GM23338 (cell line): ENCODE data around the gene FRY. TPM values are rescaled to one million over a fixed set of nuclear protein-coding genes. Genes with fewer than 3 reads are reported as not detected.

Source experiments
- ATAC-seq: fragments of 200-7000 bp; cut with Tn5 transposase; 3 replicates; pipeline ENCODE4 v1.9.1; 2020
- DNase-seq: peaks from one replicate; pipeline ENCODE4 v3.0.0-alpha.2; 2015; ENCODE audit warnings: low spot score
- H2AFZ ChIP-seq: fragments of 200-600 bp; sonication (generic); 2 replicates; pipeline ENCODE4 v1.8.0; 2016; ENCODE audit warnings: antibody characterized with exemption, mild to moderate bottlenecking, moderate library complexity
- H3F3A ChIP-seq: fragments of 200-600 bp; sonication (generic); replicated peaks from 2 replicates; pipeline ENCODE4 v1.8.0; 2017; ENCODE audit warnings: antibody characterized with exemption, mixed run types, low read depth
- H3K27ac ChIP-seq: fragments of 200-600 bp; sonication (generic); 2 replicates; pipeline ENCODE4 v1.6.1; 2016; ENCODE audit warnings: low read depth
- H3K27me3 ChIP-seq: fragments of 200-600 bp; sonication (generic); 2 replicates; pipeline ENCODE4 v1.8.0; 2016; ENCODE audit warnings: mild to moderate bottlenecking, mixed run types, moderate library complexity; ENCODE audit not compliant: insufficient read depth
- H3K36me3 ChIP-seq: fragments of 200-600 bp; sonication (generic); 2 replicates; pipeline ENCODE4 v1.8.0; 2016; ENCODE audit warnings: mild to moderate bottlenecking; ENCODE audit not compliant: insufficient read depth
- H3K4me1 ChIP-seq: fragments of 200-600 bp; sonication (generic); 2 replicates; pipeline ENCODE4 v1.8.0; 2016; ENCODE audit warnings: mild to moderate bottlenecking, moderate library complexity; ENCODE audit not compliant: insufficient read depth
- H3K4me2 ChIP-seq: fragments of 200-600 bp; sonication (generic); 2 replicates; pipeline ENCODE4 v1.7.1; 2017; ENCODE audit warnings: mixed run types
- H3K4me3 ChIP-seq: fragments of 200-600 bp; sonication (generic); 2 replicates; pipeline ENCODE4 v1.6.1; 2016; ENCODE audit warnings: mixed run types
- H3K79me2 ChIP-seq: fragments of 200-600 bp; sonication (generic); replicated peaks from 2 replicates; pipeline ENCODE4 v1.8.0; 2017; ENCODE audit warnings: mild to moderate bottlenecking; ENCODE audit not compliant: insufficient read depth
- H3K9me2 ChIP-seq: fragments of 200-600 bp; sonication (generic); 2 replicates; pipeline ENCODE4 v1.8.0; 2017; ENCODE audit not compliant: insufficient read depth
- H4K20me1 ChIP-seq: fragments of 200-600 bp; sonication (generic); replicated peaks from 2 replicates; pipeline ENCODE4 v1.8.0; 2017; ENCODE audit warnings: mild to moderate bottlenecking; ENCODE audit not compliant: insufficient read depth
- H3K27ac Mint-ChIP-seq: 2 replicates; pipeline ENCODE4 v1.8.0; 2020; ENCODE audit warnings: inconsistent platforms, mild to moderate bottlenecking, moderate library complexity, mixed read lengths
- H3K27me3 Mint-ChIP-seq: 3 replicates; pipeline ENCODE4 v1.8.0; 2022; ENCODE audit warnings: low read depth, mild to moderate bottlenecking, moderate library complexity, mixed read lengths, inconsistent platforms; ENCODE audit not compliant: insufficient read depth, poor library complexity
- H3K36me3 Mint-ChIP-seq: 3 replicates; pipeline ENCODE4 v1.8.0; 2021; ENCODE audit warnings: low read depth, mild to moderate bottlenecking, inconsistent platforms, moderate library complexity, mixed read lengths
- H3K4me1 Mint-ChIP-seq: 3 replicates; pipeline ENCODE4 v1.8.0; 2020; ENCODE audit warnings: mild to moderate bottlenecking, inconsistent platforms, mixed read lengths
- H3K4me3 Mint-ChIP-seq: 3 replicates; pipeline ENCODE4 v1.8.0; 2021; ENCODE audit warnings: moderate library complexity, mild to moderate bottlenecking, inconsistent platforms, mixed read lengths
- H3K9me3 Mint-ChIP-seq: 3 replicates; pipeline ENCODE4 v1.8.0; 2020; ENCODE audit warnings: moderate library complexity, mild to moderate bottlenecking, inconsistent platforms, mixed read lengths
- CREB1 ChIP-seq: fragments of 250-450 bp; sonication (Bioruptor Pico); IDR thresholded peaks from 2 replicates; pipeline ENCODE4 v1.5.0; 2020; ENCODE audit warnings: low read depth, mild to moderate bottlenecking, moderate library complexity
- CTCF ChIP-seq, 2 experiments: fragments of 200-600 bp in 1 of 2; sonication (generic) in 1 of 2; conservative IDR thresholded peaks; 2 replicates each; pipeline versions ENCODE4 v1.5.1 to v1.6.1; 2016 to 2017; ENCODE audit warnings: antibody characterized with exemption in 2 of 2, low read depth in 2 of 2, mild to moderate bottlenecking in 2 of 2, moderate library complexity in 1 of 2
- EZH2 ChIP-seq: fragments of 200-600 bp; sonication (generic); IDR thresholded peaks from one replicate; pipeline ENCODE4 v1.8.0; 2017; ENCODE audit warnings: antibody characterized with exemption, mild to moderate bottlenecking, low read depth; ENCODE audit not compliant: unreplicated experiment
- EZH2phosphoT487 ChIP-seq: fragments of 200-600 bp; sonication (generic); IDR thresholded peaks from one replicate; pipeline ENCODE4 v1.8.1; 2018; ENCODE audit warnings: antibody characterized with exemption; ENCODE audit not compliant: unreplicated experiment
- JUNB ChIP-seq: IDR thresholded peaks from one replicate; pipeline ENCODE4 v1.6.1; 2016; ENCODE audit warnings: antibody characterized with exemption; ENCODE audit not compliant: unreplicated experiment
- NANOG ChIP-seq: IDR thresholded peaks from 2 replicates; pipeline ENCODE4 v1.6.1; 2016; ENCODE audit warnings: antibody characterized with exemption, borderline replicate concordance
- POLR2AphosphoS5 ChIP-seq: IDR thresholded peaks from 2 replicates; pipeline ENCODE4 v1.6.1; 2016; ENCODE audit warnings: antibody characterized with exemption, low read depth
- REST ChIP-seq: IDR thresholded peaks from one replicate; pipeline ENCODE4 v1.6.1; 2018; ENCODE audit warnings: antibody characterized with exemption; ENCODE audit not compliant: unreplicated experiment
- STAT1 ChIP-seq: IDR thresholded peaks from one replicate; pipeline ENCODE4 v1.6.1; 2016; ENCODE audit warnings: antibody characterized with exemption; ENCODE audit not compliant: unreplicated experiment
- ZNF114 ChIP-seq: fragments of 250-450 bp; sonication (Bioruptor Pico); IDR thresholded peaks from 2 replicates; pipeline ENCODE4 v1.5.0; 2020; ENCODE audit warnings: mild to moderate bottlenecking, moderate library complexity
- ZNF331 ChIP-seq: fragments of 250-450 bp; sonication (Bioruptor Pico); IDR thresholded peaks from 2 replicates; pipeline ENCODE4 v1.5.0; 2020; ENCODE audit warnings: low read depth, mild to moderate bottlenecking, moderate library complexity
- polyA plus RNA-seq: library from polyadenylated mRNA; unstranded; fragments of >200 nt; fragmentation: Nextera tagmentation; extraction: Ambion mirVana; gene quantifications from 2 replicates; pipeline ENCODE4 v1.2.1, GENCODE V29; 2016
- total RNA-seq: library from RNA; depleted of rRNA; stranded (reverse); fragments of >200 nt; shearing (Covaris generic); gene quantifications from 2 replicates; pipeline ENCODE4 v1.2.3, GENCODE V29; 2014
- TF ChIP-seq, protein P1 (sequence below): fragments of 250-450 bp; sonication (Bioruptor Pico); IDR thresholded peaks from 2 replicates; pipeline ENCODE4 v1.5.0; 2020; ENCODE audit warnings: mild to moderate bottlenecking, moderate library complexity
- TF ChIP-seq, protein P2 (sequence below): IDR thresholded peaks from 2 replicates; pipeline ENCODE4 v1.6.1; 2016; ENCODE audit warnings: antibody characterized with exemption

FRY gene
- total and polyA plus RNA-seq, 2 experiments from 2014 or later = 2.4 to 10.1 TPM

DNA sequence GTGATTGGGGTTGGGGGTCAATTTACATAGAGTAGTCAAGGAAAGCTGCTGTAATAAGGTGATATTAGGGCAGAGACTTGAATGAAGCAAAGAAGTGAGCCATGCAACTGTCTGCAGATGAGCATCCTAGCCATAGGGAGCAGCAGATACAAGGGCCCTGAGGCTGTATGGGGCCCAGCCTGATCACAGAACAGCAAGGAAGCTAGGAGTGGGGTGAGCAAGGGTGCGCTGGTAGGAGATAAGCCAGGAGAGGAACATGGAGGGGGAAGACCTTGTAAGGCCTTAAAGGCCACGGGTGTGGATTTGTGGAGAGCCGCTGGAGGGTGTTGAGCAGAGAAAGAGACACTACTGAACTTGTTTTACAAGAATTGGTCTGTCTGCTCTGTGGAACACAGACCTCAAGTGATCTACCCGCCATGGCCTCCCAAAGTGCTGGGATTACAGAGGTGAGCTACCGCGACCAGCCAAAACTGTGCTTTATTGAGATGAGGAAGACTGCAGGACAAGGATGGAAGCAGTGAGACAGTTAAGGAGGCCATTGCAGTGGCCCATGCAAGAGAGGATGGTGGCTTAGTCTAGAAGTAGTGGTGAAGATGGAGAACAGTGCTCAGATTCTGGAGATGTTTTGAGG is 190.6 kb downstream of the FRY start:
- H3K36me3 Mint-ChIP-seq = 0 out of 3 replicates have a peak, but pooled peaks cover 2% of the 10 kb centered on the region
- H3K27me3 ChIP-seq = no peaks in the 10 kb centered on the region
- H3K4me3 ChIP-seq = no peak overlapping the region
- ATAC-seq = no peak
- H3K4me2 ChIP-seq = no peak overlapping the region
- H3K79me2 ChIP-seq = no peaks in the 10 kb centered on the region
- TF ChIP-seq, protein P1, sequence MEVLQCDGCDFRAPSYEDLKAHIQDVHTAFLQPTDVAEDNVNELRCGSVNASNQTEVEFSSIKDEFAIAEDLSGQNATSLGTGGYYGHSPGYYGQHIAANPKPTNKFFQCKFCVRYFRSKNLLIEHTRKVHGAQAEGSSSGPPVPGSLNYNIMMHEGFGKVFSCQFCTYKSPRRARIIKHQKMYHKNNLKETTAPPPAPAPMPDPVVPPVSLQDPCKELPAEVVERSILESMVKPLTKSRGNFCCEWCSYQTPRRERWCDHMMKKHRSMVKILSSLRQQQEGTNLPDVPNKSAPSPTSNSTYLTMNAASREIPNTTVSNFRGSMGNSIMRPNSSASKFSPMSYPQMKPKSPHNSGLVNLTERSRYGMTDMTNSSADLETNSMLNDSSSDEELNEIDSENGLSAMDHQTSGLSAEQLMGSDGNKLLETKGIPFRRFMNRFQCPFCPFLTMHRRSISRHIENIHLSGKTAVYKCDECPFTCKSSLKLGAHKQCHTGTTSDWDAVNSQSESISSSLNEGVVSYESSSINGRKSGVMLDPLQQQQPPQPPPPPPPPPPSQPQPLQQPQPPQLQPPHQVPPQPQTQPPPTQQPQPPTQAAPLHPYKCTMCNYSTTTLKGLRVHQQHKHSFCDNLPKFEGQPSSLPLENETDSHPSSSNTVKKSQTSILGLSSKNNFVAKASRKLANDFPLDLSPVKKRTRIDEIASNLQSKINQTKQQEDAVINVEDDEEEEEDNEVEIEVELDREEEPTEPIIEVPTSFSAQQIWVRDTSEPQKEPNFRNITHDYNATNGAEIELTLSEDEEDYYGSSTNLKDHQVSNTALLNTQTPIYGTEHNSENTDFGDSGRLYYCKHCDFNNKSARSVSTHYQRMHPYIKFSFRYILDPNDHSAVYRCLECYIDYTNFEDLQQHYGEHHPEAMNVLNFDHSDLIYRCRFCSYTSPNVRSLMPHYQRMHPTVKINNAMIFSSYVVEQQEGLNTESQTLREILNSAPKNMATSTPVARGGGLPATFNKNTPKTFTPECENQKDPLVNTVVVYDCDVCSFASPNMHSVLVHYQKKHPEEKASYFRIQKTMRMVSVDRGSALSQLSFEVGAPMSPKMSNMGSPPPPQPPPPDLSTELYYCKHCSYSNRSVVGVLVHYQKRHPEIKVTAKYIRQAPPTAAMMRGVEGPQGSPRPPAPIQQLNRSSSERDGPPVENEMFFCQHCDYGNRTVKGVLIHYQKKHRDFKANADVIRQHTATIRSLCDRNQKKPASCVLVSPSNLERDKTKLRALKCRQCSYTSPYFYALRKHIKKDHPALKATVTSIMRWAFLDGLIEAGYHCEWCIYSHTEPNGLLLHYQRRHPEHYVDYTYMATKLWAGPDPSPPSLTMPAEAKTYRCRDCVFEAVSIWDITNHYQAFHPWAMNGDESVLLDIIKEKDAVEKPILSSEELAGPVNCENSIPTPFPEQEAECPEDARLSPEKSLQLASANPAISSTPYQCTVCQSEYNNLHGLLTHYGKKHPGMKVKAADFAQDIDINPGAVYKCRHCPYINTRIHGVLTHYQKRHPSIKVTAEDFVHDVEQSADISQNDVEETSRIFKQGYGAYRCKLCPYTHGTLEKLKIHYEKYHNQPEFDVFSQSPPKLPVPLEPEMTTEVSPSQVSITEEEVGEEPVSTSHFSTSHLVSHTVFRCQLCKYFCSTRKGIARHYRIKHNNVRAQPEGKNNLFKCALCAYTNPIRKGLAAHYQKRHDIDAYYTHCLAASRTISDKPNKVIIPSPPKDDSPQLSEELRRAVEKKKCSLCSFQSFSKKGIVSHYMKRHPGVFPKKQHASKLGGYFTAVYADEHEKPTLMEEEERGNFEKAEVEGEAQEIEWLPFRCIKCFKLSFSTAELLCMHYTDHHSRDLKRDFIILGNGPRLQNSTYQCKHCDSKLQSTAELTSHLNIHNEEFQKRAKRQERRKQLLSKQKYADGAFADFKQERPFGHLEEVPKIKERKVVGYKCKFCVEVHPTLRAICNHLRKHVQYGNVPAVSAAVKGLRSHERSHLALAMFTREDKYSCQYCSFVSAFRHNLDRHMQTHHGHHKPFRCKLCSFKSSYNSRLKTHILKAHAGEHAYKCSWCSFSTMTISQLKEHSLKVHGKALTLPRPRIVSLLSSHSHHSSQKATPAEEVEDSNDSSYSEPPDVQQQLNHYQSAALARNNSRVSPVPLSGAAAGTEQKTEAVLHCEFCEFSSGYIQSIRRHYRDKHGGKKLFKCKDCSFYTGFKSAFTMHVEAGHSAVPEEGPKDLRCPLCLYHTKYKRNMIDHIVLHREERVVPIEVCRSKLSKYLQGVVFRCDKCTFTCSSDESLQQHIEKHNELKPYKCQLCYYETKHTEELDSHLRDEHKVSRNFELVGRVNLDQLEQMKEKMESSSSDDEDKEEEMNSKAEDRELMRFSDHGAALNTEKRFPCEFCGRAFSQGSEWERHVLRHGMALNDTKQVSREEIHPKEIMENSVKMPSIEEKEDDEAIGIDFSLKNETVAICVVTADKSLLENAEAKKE = no peak
- TF ChIP-seq EZH2phosphoT487 (no peak), POLR2AphosphoS5 (no peak), CREB1 (CRISPR knock-in tag) (no peak), ZNF331 (CRISPR knock-in tag) (no peak), NANOG (no peak), REST (no peak), JUNB (no peak), STAT1 (no peak), ZNF114 (CRISPR knock-in tag) (no peak), EZH2 (no peak), CTCF (conservative IDR thresholded peaks at IDR 0.05; ENCODE audit: low read depth in 2 of 2) (no peak)
- TF ChIP-seq, protein P2, sequence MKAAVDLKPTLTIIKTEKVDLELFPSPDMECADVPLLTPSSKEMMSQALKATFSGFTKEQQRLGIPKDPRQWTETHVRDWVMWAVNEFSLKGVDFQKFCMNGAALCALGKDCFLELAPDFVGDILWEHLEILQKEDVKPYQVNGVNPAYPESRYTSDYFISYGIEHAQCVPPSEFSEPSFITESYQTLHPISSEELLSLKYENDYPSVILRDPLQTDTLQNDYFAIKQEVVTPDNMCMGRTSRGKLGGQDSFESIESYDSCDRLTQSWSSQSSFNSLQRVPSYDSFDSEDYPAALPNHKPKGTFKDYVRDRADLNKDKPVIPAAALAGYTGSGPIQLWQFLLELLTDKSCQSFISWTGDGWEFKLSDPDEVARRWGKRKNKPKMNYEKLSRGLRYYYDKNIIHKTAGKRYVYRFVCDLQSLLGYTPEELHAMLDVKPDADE = no peak
- peaks cover 3% of the 10 kb centered on the region for H3K27me3 Mint-ChIP-seq
- H2AFZ ChIP-seq = no peak overlapping the region
- H3K4me1 Mint-ChIP-seq = peaks cover 3% of the 10 kb centered on the region; the same call in 1 of the 3 replicates
- no peak for DNase-seq
- H3K9me2 ChIP-seq = no peaks in the 10 kb centered on the region
- no peaks in the 10 kb centered on the region for H3K9me3 Mint-ChIP-seq
- H3K4me3 Mint-ChIP-seq = no peak overlapping the region
- H3K4me1 ChIP-seq = peaks cover 2% of the 10 kb centered on the region; the same call in 1 of the 2 replicates
- H3K27ac ChIP-seq = no peak overlapping the region
- no peaks in the 10 kb centered on the region for H4K20me1 ChIP-seq
- no peak overlapping the region for H3K27ac Mint-ChIP-seq
- no peaks in the 10 kb centered on the region for H3F3A ChIP-seq
- H3K36me3 ChIP-seq = no peaks in the 10 kb centered on the region
